GM18870 (cell line): Measurements from ENCODE around the gene NFYC.

ENCODE experiments used
- ATAC-seq: cut with Tn5 transposase; IDR thresholded peaks from one replicate; pipeline ENCODE4 v1.9.1; 2021; ENCODE audit warnings: moderate library complexity; ENCODE audit not compliant: unreplicated experiment

NFYC gene

DNA sequence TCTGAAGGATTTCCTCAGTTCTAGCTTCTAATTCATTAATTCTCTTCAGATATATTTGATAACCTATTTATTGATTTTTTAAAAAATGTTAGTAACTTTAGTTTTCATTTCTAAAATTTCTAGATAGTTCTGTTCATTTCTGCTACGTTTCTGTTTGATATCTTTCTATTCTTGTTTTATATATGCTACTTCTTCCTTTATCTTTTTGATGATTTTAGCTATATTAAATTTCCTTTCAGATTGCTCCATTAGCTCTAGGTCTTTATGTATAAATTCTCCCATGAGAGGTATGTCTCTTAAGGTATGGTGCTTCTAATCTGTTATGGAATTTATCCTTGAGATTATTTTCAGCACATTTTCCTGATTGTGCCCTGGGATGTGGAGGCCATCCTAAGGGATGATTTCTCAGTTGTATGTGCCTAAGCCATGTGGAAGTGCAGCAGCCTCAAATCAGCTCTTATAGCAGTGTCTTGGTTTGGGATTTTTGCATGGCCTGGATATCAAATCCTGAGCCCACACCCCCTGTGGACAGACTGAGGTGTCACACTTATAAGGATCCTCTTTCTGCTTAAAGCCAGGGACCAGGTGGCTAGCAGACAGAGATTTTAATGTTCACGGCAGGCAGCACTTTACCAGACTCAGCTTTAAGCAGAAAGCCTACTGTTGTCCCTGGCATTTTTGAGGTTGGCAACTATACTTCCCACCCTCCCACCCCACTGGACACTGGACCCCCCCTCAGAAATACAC, 85.9 kb downstream of the NFYC start:
- ATAC-seq = no peak

GRCh38 chr1:40780678-40781607, 89.4 kb downstream of the NFYC start:
- ATAC-seq = no peak

GRCh38 chr1:40781608-40781971, 90.1 kb downstream of the NFYC start:
- no peak for ATAC-seq

- ATAC-seq = no peak
Observed at GRCh38 chr1:40782371-40782956, 91.0 kb downstream of the NFYC start.

GRCh38 chr1:40783001-40783905, 91.7 kb downstream of the NFYC start, which contains the start of gene KCNQ4:
TSS of gene KCNQ4 (plus strand) at chr1:40783787. CDS start at chr1:40784094, 307 bp downstream.
- no peak for ATAC-seq

GRCh38 chr1:40784141-40784770, 92.8 kb downstream of the NFYC start:
- no peak for ATAC-seq

DNA sequence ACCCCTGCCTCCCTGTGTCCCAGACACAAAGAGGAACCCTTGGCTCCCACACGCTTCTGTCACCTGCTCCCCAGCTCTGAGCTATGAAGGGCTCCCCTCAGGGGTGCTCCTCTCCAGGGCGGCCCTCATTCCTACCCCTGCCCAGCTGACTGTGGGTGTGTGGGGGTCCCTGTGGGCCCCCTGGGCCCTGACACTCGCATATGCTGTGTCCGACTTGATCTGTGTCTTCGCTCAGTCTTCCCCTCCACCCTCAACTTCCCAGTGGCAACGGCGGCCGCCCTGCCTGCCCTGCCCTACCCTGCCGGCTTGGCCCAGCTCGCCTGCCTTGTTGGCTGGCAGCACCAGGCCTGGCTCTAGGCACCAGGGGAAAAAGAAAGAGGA, 93.3 kb downstream of the NFYC start:
- no peak for ATAC-seq

DNA sequence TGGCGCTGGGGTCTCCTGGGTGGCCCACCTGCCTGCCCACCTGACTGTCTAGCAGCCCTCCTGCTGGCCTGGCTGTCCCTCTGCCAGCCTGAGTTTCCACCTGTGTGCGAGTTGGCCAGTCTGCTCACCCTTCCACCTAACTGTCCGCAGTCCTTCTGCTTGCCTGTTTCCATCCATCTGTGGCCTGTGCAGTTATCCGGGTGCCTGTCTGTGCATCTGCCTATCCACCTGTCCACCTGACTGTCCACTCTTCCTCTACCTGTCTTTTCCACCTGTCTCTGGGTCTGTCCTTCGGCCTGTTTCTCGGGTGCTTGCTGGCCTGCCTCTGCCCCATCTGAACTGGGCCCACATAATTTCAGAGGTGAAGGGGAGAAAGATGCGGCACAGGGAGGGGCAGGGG, 93.9 kb downstream of the NFYC start:
- ATAC-seq = no peak

DNA sequence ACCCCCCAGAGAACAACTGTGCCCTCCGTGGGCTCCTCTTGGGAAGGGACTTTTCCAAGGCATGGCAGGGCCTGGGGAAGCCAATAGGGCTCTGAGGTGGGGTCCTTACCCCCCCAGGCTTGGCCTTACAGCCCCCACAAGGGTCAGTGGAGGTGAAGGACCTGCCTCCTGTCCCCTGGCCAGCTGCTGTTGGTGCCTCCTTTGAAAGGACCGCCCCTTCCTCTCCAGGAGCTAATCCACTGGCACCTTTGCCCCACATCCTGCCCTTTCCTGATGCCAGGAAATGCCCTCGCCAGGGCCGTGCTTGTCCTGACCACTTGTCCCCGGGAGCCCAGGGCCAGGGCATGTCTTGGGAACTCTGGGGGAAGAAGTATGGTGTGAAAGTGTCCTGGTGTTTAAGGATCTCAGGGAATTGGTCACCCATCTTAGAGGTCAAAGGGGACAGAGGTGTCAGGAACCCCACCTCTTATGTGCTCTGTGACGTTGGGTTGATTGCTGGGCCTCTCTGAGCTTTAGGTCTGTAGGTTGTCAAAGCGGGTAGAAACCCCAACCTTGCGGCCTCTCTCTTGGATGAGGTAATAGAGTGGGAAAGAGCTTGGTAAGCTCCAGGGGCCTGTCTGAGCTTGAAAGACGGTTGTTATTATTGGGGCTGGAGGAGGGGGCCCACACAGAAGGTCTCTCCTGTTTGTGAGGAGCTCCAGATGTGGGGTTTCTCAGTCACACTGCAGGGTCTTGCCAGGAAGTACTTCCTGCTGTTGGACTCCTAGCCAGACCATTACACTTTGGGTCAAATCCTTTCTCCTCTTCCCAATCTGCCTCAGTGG, 94.9 kb downstream of the NFYC start:
- no peak for ATAC-seq

- no peak for ATAC-seq
Observed at GRCh38 chr1:40786995-40787705, 95.6 kb downstream of the NFYC start.

- no peak for ATAC-seq
Observed at GRCh38 chr1:40787737-40788560, 96.4 kb downstream of the NFYC start.

DNA sequence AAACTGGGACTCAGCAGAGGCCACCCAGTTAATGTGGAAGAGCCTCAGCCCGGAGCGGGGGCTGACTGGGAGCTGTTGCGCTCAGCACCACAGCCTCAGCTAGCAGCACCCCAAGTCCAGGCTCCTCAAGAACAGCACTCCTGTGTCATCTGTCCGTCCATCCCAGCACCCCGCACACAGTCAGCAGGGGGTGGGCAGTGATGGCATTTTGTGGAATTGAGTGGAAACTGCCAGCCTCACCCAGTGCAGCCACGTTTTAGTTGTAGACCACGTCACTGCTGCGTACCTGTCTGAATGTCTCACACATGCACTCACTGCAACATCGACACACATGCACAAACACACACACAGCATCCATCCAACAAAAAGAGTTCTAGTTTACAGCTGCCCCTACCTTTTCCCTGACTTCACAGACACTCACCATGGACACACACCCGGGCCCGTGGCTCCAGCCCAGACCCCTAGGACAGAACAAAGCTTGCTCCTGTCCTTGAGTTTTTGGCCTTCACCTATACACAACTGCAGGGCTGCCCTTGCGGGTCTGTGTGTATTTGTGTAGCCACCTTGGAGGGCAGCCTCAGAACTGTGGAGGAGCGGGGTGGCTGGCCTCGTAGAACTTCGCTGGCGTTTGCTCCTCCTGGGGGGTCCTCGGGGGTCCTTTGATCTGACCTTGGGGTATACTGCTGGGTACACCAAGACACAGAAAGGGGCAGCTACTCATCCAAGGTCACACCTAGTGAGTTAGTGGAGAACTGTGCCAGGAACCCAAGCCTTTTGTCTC, 97.2 kb downstream of the NFYC start:
- no peak for ATAC-seq

DNA sequence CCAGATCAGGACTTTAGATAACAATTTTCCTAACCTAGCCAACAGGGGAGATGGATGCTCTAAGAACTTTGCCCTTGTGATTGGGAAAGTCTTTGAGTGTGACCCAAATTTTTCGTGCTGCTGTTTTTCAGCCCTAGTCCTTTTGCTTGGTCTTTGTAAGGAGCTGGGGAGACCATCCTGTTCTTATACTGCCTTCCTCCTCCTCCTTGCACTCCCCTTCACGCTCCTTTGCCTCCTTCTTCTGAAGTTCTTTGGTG, 97.8 kb downstream of the NFYC start:
- ATAC-seq = no peak

GRCh38 chr1:40789661-40790430, 98.3 kb downstream of the NFYC start:
- ATAC-seq = no peak

GRCh38 chr1:40792036-40792435, 100.5 kb downstream of the NFYC start:
- no peak for ATAC-seq

- ATAC-seq = no peak
Observed at GRCh38 chr1:40793617-40794016, 102.1 kb downstream of the NFYC start.

DNA sequence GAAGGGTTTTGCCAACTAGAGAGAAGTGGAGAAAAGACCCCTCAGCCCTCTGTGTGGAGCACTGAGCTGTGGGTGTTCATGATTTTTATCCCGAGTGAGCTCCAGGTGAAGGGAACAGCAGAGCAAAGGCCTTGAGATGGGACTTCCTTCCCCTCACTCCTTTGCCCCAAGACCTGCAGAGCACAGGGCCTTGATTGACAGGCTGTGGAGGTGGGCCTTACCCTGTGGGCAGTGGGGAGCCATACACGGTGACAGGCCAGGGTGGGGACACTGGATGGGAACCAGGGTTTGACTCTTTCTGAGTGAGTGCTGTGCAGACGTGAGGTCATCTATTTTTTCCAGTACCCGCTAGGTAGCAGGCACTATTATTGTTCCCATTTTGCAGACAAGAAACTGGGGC, 102.5 kb downstream of the NFYC start:
- ATAC-seq = no peak
